Measurements from ENCODE around the gene CHD9NB. TPM values are rescaled to one million over a fixed set of nuclear protein-coding genes. Genes with fewer than 3 reads are reported as not detected.
"Not testable (repeated sequence)": the region's sequence is repeated elsewhere in the genome, so short reads cannot be mapped to it uniquely, and the experiment has no call there.

The CHD9NB gene
- total RNA-seq, 1 experiment from 2014 or later, result 2.8 TPM

- intact Hi-C loops (cut with micrococcal nuclease; ENCODE audit: unreplicated experiment), result no loop called here
- H3K27me3 ChIP-seq (ENCODE audit: insufficient read depth, low read depth), result no peaks in the 10 kb centered on the region
- H4K20me1 ChIP-seq (ENCODE audit: insufficient read depth), result no peaks in the 10 kb centered on the region
- no peaks in the 10 kb centered on the region for H3K36me3 ChIP-seq (ENCODE audit: low read depth)
- BruUV-seq (replicated peaks), result no TSS peak
- no peak overlapping the region for H2AFZ ChIP-seq
- no peak overlapping the region for H3K4me3 ChIP-seq
- no peaks in the 10 kb centered on the region for H3K79me2 ChIP-seq (ENCODE audit: low read depth)
- CTCF ChIA-PET, result no interaction called here
- POLR2A ChIA-PET (ENCODE audit: unreplicated experiment), result no interaction called here
- TF ChIP-seq CTCF (conservative IDR thresholded peaks at IDR 0.05) (no peak), EZH2 (IDR thresholded peaks at IDR 0.05; ENCODE audit: low read depth) (no peak)
- H3K4me2 ChIP-seq, result no peak overlapping the region
- H3K4me1 ChIP-seq (replicated peaks; ENCODE audit: insufficient read depth), result 0 out of 2 replicates have a peak, but pooled peaks cover 14% of the 10 kb centered on the region
- no peak overlapping the region for H3K27ac ChIP-seq
- no peaks in the 10 kb centered on the region for H3K9me2 ChIP-seq (ENCODE audit: insufficient read depth)
- no peaks in the 10 kb centered on the region for H3F3A ChIP-seq (ENCODE audit: insufficient read depth, low read depth)
- no peak for DNase-seq
- H3K9me3 ChIP-seq (ENCODE audit: insufficient read depth, low read depth), result no peaks in the 10 kb centered on the region
Observed at GRCh38 chr16:53078247-53078646, 25.6 kb upstream of the CHD9NB start.

- H3K9me3 ChIP-seq (ENCODE audit: insufficient read depth, low read depth); DNase-seq; H3K79me2 ChIP-seq (ENCODE audit: low read depth); H3K27ac ChIP-seq; POLR2A ChIA-PET (ENCODE audit: unreplicated experiment); CTCF ChIA-PET; BruUV-seq (replicated peaks); H2AFZ ChIP-seq; H3K9me2 ChIP-seq (ENCODE audit: insufficient read depth); H4K20me1 ChIP-seq (ENCODE audit: insufficient read depth); H3K4me2 ChIP-seq; H3K27me3 ChIP-seq (ENCODE audit: insufficient read depth, low read depth); H3K36me3 ChIP-seq (ENCODE audit: low read depth); intact Hi-C loops (cut with micrococcal nuclease; ENCODE audit: unreplicated experiment); H3F3A ChIP-seq (ENCODE audit: insufficient read depth, low read depth); H3K4me1 ChIP-seq (replicated peaks; ENCODE audit: insufficient read depth); H3K4me3 ChIP-seq: not testable (repeated sequence)
Observed at GRCh38 chr16:53075461-53075860, 22.8 kb upstream of the CHD9NB start.

GRCh38 chr16:53074296-53074695, 21.6 kb upstream of the CHD9NB start:
- POLR2A ChIA-PET (ENCODE audit: unreplicated experiment); H2AFZ ChIP-seq: not testable (repeated sequence)

GRCh38 chr16:53073022-53073421, 20.3 kb upstream of the CHD9NB start:
- Histone ChIP-seq H3K9me3 (ENCODE audit: insufficient read depth, low read depth) (no peaks in the 10 kb centered on the region), H3K4me3 (no peak overlapping the region), H4K20me1 (ENCODE audit: insufficient read depth) (no peaks in the 10 kb centered on the region), H3K36me3 (ENCODE audit: low read depth) (no peaks in the 10 kb centered on the region), H3K4me2 (no peak overlapping the region), H3K79me2 (ENCODE audit: low read depth) (no peaks in the 10 kb centered on the region), H3F3A (ENCODE audit: insufficient read depth, low read depth) (no peaks in the 10 kb centered on the region), H3K9me2 (ENCODE audit: insufficient read depth) (no peaks in the 10 kb centered on the region), H2AFZ (no peak overlapping the region), H3K27me3 (ENCODE audit: insufficient read depth, low read depth) (no peaks in the 10 kb centered on the region), H3K4me1 (replicated peaks; ENCODE audit: insufficient read depth) (no peaks in the 10 kb centered on the region), H3K27ac (no peak overlapping the region)
- intact Hi-C loops (cut with micrococcal nuclease; ENCODE audit: unreplicated experiment), result no loop called here
- no peak for DNase-seq
- BruUV-seq (replicated peaks), result no TSS peak
- TF ChIP-seq EZH2 (IDR thresholded peaks at IDR 0.05; ENCODE audit: low read depth) (no peak), CTCF (conservative IDR thresholded peaks at IDR 0.05) (no peak)
- CTCF ChIA-PET, result no interaction called here
- POLR2A ChIA-PET (ENCODE audit: unreplicated experiment), result no interaction called here

More at GRCh38 chr16:53074296-53074695, 21.6 kb upstream of the CHD9NB start:
- intact Hi-C loops (cut with micrococcal nuclease; ENCODE audit: unreplicated experiment); H3K27ac ChIP-seq; CTCF ChIA-PET; BruUV-seq (replicated peaks); DNase-seq; H3K4me3 ChIP-seq; H3K9me3 ChIP-seq (ENCODE audit: insufficient read depth, low read depth); H3K79me2 ChIP-seq (ENCODE audit: low read depth); H3K27me3 ChIP-seq (ENCODE audit: insufficient read depth, low read depth); H3K4me2 ChIP-seq; H3K4me1 ChIP-seq (replicated peaks; ENCODE audit: insufficient read depth); H3F3A ChIP-seq (ENCODE audit: insufficient read depth, low read depth); H3K36me3 ChIP-seq (ENCODE audit: low read depth); H4K20me1 ChIP-seq (ENCODE audit: insufficient read depth); H3K9me2 ChIP-seq (ENCODE audit: insufficient read depth): not testable (repeated sequence)
